ENCODE measurements around the gene TMEM248. TPM values are rescaled to one million over a fixed set of nuclear protein-coding genes. Genes with fewer than 3 reads are reported as not detected.
"Not testable (repeated sequence)": the region's sequence is repeated elsewhere in the genome, so short reads cannot be mapped to it uniquely, and the experiment has no call there.

TMEM248 gene
- polyA plus RNA-seq, 1 donor from 2014 or later, result 121 TPM

DNA sequence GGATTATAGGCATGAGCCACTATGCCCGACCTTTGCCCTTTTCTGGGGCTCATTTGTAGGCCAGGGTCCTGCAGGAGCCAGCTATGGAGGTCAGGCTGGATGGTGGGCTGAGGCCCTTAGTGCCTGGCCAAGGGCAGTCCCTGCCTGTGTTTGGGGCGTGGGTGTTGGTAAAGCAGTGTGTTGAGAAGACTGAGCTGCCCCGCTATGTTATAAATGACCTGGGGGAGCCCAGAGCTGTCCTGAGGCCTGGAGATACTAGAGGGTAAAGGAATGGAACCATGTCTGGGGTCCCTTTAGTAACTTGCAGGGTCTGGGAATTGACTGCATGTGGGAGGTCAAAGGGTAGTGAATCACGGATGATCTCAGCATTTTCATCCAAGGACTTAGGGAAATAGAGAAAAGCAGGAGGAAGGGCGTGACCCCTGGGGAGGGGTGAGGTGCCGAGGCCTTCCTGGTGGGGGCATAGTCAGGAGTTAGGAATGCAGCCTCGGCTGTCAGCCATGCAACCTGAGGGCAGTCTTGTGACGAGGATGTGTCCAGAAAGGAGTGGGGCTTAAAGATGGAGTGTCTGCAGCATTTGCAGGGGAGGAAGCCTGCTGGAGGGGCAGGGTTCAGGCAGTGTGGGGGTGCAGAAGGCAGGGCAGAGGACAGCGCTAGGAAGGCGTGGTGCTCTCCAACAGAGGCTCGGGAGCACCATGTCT, 31.5 kb downstream of the TMEM248 start:
- Mint-ChIP-seq H3K36me3 (no peaks in the 10 kb centered on the region), H3K27ac (peak overlapping the region; percentile 5 to 62 (median 53)), H3K4me3 (peak overlapping the region in 1 of 4 donors; percentile 43), H3K4me1 (peaks cover 11 to 14% (median 11%) of the 10 kb centered on the region in 3 donors), H3K9me3 (no peaks in the 10 kb centered on the region), H3K27me3 (no peaks in the 10 kb centered on the region)

DNA sequence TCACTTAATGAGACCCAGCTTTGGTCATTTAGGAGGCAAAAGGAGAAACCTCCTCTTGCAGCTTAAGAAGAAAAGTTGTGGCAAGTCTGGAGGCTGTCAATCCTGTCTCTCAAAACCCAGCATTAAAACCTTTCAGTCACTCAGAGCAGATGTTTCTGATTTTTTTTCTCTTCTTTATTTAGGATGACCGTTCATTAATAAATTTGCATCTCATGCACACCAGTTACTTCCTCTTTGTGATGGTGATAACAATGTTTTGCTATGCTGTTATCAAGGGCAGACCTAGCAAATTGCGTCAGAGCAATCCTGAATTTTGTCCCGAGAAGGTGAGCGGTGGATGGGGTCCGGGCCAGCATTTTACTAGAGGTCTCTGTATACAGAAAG, 32.0 kb downstream of the TMEM248 start:
- Mint-ChIP-seq H3K27me3 (no peaks in the 10 kb centered on the region), H3K4me1 (peaks cover 11 to 14% (median 11%) of the 10 kb centered on the region in 3 donors), H3K9me3 (no peaks in the 10 kb centered on the region), H3K27ac (peak overlapping the region; percentile 5 to 62 (median 53)), H3K4me3 (peak overlapping the region in 1 of 4 donors; percentile 43), H3K36me3 (no peaks in the 10 kb centered on the region)

DNA sequence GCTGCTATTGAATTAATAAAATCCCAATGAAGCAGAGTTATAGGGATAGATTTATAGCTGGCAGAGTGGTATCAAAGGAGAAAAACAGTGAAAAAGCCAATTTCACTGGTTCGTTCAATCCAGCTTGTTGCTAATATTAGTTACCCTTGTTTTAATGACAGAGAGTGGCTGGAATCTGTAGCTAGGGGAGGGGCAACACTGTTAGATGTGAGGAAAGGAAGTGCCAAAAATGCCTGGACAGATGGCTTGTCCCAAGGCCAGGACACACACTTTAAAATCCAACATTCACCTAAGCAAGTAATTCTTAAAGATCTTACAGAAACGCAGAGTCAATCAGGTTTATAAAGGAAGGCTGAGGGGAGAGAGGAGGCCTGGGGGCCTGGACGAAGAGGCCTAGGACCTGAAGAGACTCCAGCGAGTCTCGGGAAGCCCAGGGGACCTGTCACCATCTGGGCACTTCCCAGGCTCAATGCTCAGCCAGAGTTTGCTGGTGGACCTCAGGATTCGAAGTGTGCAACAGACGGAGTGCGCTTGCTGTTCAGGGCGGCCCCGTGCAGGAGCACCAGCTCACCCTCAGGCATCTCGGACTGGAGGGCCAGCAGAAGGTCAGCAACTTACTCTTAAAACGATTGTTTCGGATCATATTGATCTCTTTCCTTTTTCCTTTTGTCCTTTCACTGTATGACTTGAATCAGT, 36.7 kb downstream of the TMEM248 start:
- Mint-ChIP-seq H3K36me3 (peaks cover 3% of the 10 kb centered on the region), H3K4me3 (no peak overlapping the region), H3K27ac (no peak overlapping the region), H3K9me3 (no peaks in the 10 kb centered on the region), H3K4me1 (peaks cover 6 to 8% (median 6%) of the 10 kb centered on the region in 3 donors), H3K27me3 (no peaks in the 10 kb centered on the region)

DNA sequence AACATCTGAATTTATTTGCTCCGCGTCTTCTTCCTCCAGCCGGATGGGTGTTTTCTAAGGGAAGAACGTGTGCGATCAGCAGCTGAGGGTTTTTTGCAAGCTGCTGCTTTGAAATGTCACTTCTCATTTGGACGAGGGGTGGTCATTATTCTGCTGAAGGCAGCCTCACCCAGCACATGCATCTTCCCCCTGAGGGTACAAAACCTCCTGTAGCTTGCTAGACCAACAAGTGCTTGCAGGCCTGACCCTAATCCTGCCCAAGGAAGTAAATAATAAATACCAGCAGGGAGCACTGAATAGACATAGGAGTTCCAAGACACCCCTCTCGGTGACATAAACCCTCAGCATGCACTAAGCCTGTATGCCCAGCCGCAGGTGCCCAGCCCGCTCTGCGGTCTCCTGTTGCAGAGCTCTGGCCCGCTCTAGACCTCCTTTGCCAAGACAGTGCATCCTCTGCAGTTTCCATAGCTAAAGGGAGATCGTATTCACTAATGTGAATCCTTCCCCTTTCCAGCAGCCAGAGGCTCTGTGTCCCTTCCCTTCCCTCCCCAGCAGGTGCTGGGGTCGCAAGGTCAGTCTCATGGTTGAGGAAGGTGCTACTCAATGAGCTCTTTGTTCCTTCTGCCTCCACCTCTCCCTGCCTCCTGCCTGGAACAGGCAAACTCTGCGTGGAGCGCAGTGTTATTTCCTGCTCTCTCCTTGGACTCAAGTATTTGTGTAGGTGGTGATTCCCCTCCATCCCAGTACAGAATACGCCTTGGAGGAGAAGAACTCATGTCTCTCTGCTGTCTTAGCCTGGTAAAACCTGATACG, 37.7 kb downstream of the TMEM248 start:
- Mint-ChIP-seq H3K4me1 (no peaks in the 10 kb centered on the region), H3K36me3 (peaks cover 3% of the 10 kb centered on the region), H3K27ac (peak overlapping the region in 1 of 3 donors; percentile 86), H3K4me3 (peak overlapping the region in 1 of 4 donors; percentile 78), H3K27me3 (no peaks in the 10 kb centered on the region), H3K9me3 (no peaks in the 10 kb centered on the region)

DNA sequence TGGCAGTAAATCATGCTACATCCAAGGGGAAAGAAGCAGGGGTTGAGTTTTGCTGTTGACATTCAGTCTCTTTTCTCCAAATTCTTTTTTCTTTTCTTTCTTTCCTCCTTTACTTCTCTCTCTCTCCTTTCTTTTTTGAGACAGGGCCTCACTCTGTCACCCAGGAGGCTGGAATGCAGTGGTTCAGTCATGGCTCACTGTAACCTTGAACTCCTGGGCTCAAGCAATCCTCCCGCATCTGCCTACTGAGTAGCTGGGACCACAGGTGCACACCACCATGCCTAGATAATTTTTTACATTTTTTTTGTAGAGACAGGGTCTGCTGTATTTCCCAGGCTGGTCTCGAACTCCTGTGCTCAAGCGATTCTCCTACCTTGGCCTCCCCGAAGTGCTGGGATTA, 39.2 kb downstream of the TMEM248 start:
- Mint-ChIP-seq H3K27me3 (no peaks in the 10 kb centered on the region), H3K4me3 (no peak overlapping the region), H3K27ac (no peak overlapping the region), H3K4me1 (no peaks in the 10 kb centered on the region), H3K36me3 (peaks cover 3% of the 10 kb centered on the region), H3K9me3 (no peaks in the 10 kb centered on the region)

DNA sequence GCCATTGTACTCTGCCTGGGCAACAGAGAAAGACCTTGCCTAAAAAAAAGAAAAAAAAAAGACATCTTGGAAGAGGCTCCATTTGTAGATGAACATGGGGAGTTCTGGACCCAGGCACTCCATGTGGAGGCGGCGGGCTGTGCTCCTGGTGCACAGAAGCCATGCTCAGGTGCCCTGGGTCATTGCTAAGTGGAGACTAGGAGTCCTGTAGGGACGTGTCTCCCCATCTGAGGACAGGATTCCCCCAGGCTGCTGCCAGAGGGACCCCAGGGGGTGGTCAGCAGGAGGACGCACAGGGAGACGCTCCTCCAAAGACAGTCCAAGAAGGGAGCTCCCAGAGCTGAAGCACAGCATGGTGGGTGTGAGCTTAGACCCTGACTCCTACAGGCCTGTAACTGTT, 40.1 kb downstream of the TMEM248 start:
- Mint-ChIP-seq H3K4me3 (no peak overlapping the region), H3K4me1 (no peaks in the 10 kb centered on the region), H3K9me3 (no peaks in the 10 kb centered on the region)

DNA sequence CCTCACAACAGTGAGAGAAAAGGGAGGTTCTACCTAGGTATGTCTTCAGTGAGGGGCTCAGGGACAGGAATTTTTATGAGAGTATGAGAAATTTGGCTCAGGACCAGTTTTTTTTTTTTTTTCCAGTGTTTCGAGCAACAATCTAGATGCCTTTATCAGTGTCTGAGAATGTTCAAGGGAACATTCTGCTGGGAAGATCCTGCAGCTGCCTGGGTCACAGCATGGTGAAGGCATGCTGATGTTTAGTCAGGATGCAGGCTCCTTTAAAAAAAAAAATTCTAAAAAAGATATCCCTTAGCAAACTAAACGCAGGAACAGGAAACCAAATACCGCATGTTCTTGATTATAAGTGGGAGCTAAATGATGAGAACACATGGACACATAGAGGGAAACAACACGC, 43.4 kb downstream of the TMEM248 start:
- H3K9me3 Mint-ChIP-seq, result no peaks in the 10 kb centered on the region
- H3K4me1 Mint-ChIP-seq, result no peaks in the 10 kb centered on the region
- no peak overlapping the region for H3K4me3 Mint-ChIP-seq
- H3K36me3 Mint-ChIP-seq, result peaks cover 3% of the 10 kb centered on the region
- H3K27ac Mint-ChIP-seq, result no peak overlapping the region
- H3K27me3 Mint-ChIP-seq, result no peaks in the 10 kb centered on the region

More for the DNA sequence above, 40.1 kb downstream of the TMEM248 start:
- H3K27ac Mint-ChIP-seq, result no peak overlapping the region
- no peaks in the 10 kb centered on the region for H3K27me3 Mint-ChIP-seq
- peaks cover 3% of the 10 kb centered on the region for H3K36me3 Mint-ChIP-seq

DNA sequence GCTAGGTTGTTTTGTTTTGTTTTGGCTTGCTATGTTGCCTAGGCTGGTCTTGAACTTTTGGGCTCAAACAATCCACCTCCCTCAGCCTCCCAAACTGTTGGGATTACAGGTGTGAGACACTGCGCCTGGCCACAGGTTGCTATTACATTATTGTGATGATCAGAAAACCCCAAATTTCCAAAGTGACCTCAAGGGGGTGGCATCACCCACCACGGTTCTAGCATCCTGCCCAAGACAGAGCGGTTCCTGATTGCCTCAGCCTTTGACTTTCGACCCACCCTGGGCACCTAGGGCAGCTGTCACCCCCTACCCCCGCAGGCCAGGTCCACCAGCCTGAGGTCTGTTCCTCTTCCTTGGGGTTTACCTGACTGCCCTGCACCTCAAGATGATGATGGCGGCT, 46.0 kb downstream of the TMEM248 start:
- H3K27ac Mint-ChIP-seq, result no peak overlapping the region
- no peak overlapping the region for H3K4me3 Mint-ChIP-seq
- no peaks in the 10 kb centered on the region for H3K4me1 Mint-ChIP-seq
- no peaks in the 10 kb centered on the region for H3K27me3 Mint-ChIP-seq
- no peaks in the 10 kb centered on the region for H3K9me3 Mint-ChIP-seq
- no peaks in the 10 kb centered on the region for H3K36me3 Mint-ChIP-seq

DNA sequence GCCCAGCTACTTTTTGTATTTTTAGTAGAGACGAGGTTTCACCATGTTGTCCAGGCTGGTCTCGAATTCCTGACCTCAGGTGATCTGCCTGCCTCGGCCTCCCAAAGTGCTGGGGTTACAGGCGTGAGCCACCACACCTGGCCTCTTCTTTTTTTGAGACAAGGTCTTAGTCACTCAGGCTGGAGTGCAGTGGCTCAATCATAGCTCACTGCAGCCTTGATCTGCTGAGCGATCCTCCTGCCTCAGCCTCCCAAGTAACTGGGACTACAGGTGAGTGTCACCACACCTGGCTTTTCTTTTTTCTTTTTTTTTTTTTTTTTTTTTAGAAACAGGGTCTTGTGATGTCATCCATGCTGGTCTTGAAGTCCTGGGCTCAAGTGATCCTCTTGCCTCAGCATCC, 48.0 kb downstream of the TMEM248 start:
- H3K36me3 Mint-ChIP-seq, H3K4me3 Mint-ChIP-seq, H3K27ac Mint-ChIP-seq: not testable (repeated sequence)

DNA sequence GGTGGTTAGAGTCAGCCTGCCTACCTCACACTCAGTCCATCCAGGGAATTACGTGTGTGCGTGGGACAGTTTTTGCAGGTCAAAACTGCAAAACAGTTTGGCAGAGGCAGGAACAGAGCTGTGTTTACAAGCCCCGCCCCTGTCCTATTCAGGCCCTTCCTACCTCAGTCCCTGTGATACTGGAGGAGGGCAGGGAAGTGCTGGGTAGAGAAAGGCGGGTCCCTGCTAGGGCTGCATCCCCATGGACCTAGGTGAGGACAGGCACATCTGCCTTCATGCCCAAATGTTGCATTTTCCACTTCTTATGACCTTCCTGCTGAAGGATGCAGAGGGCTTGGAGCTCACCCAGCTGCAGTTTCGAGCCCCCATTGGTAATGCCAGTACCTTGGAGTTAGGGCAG, 49.3 kb downstream of the TMEM248 start:
- Mint-ChIP-seq H3K9me3 (no peaks in the 10 kb centered on the region), H3K27me3 (no peaks in the 10 kb centered on the region), H3K4me3 (peak overlapping the region in 1 of 4 donors; percentile 23), H3K27ac (no peak overlapping the region), H3K36me3 (peaks cover 2% of the 10 kb centered on the region), H3K4me1 (no peaks in the 10 kb centered on the region)

More for the DNA sequence above, 48.0 kb downstream of the TMEM248 start:
- H3K27me3 Mint-ChIP-seq, H3K4me1 Mint-ChIP-seq, H3K9me3 Mint-ChIP-seq: not testable (repeated sequence)

DNA sequence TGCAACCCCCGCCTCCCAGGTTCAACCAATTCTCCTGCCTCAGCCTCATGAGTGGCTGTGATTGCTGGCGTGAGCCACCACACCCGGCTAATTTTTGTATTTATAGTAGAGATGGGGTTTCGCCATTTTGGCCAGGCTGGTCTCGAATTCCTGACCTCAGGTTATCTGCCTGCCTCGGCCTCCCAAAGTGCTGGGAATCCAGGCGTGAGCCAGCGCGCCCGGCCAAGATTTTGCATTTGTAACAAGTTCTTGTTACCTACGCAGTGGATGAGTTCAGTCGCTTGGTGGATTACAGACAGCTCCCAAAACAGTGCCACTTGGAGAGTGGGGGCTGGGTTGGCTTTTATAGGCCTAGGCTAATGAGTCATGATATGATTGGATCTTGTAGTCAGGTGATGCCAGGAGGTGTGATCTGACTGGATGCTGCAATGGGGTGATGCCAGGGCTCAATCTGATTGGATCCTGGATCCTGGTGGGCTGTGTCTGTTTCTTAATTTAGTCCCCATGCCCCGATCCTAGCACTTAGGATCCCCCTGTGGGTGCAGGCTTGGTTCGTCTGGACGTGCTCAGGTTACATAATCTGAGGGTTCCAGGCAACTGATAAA, 54.1 kb downstream of the TMEM248 start:
- H3K36me3 Mint-ChIP-seq, result peaks cover 3% of the 10 kb centered on the region
- no peaks in the 10 kb centered on the region for H3K4me1 Mint-ChIP-seq
- peak overlapping the region in 1 of 4 donors; percentile 22 for H3K4me3 Mint-ChIP-seq
- H3K27ac Mint-ChIP-seq, result no peak overlapping the region
- H3K27me3 Mint-ChIP-seq, result no peaks in the 10 kb centered on the region
- peaks cover 4 to 5% (median 5%) of the 10 kb centered on the region in 3 donors for H3K9me3 Mint-ChIP-seq

DNA sequence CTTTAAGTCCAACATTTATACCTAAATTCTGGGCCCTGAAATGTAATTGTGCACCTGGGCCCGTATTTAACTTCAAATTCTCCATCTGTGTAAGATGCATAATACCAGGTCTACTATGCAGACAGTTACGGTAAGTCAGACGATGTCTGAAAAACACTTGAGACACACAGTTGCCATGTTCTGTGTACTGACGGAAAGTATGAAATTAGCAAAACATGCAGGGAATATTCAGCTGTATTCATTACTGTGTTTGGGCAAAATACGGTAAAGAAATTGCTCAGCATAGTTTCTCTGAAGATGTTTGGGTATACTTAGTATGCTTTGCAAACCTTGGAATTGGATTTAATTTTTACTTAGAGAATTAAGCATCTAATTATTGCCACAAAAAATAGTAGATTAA, 57.3 kb downstream of the TMEM248 start:
- H3K4me1 Mint-ChIP-seq, H3K27me3 Mint-ChIP-seq, H3K36me3 Mint-ChIP-seq, H3K27ac Mint-ChIP-seq, H3K4me3 Mint-ChIP-seq: not testable (repeated sequence)
- H3K9me3 Mint-ChIP-seq, result peaks cover 4 to 14% (median 9%) of the 10 kb centered on the region in 3 donors

DNA sequence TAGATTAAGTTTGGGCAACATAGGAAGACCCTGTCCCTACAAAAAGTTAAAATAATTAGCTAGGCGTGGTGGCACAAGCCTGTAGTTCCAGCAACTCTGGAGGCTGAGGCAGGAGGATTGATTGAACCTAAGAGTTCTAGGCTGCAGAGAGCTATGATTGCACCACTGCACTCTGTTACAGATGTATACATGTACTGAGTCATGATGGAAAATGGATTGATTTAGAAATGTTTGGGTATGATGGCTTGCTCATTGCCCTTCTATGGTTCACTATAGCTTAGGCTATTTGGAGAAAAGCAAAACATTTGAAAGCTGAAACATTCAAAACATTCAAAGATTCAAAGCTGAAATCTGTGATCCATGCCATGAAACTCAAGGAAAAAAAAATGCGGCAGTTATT, 58.0 kb downstream of the TMEM248 start:
- H3K36me3 Mint-ChIP-seq, H3K4me1 Mint-ChIP-seq, H3K27me3 Mint-ChIP-seq, H3K4me3 Mint-ChIP-seq: not testable (repeated sequence)
- H3K9me3 Mint-ChIP-seq, result peaks cover 4 to 14% (median 9%) of the 10 kb centered on the region in 3 donors
- H3K27ac Mint-ChIP-seq, result peak overlapping the region in 1 of 3 donors; percentile 57

DNA sequence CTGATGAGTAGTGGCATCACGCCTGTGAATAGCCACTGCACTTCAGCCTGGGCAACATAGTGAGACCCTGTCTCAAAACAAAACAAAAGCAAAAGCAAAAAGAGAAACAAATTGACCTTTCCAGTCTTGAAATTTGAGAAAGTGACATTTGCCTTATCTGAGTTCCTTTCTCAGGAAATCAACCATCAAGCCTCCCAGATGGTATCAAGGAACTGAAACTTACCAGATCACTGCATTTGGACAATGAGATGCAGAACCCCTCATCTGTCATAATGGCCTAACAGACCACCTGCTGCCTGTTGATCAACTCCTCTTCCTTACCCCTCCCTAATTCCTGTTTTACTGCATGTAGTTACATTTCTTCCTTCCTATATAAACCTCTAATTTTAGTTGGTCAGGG, 59.3 kb downstream of the TMEM248 start:
- H3K4me1 Mint-ChIP-seq, H3K27me3 Mint-ChIP-seq, H3K36me3 Mint-ChIP-seq: not testable (repeated sequence)
- peak overlapping the region in 2 of 3 donors; percentile 51 to 73 for H3K27ac Mint-ChIP-seq
- peaks cover 4 to 14% (median 9%) of the 10 kb centered on the region in 3 donors for H3K9me3 Mint-ChIP-seq
- H3K4me3 Mint-ChIP-seq, result peak overlapping the region in 1 of 4 donors; percentile 37

DNA sequence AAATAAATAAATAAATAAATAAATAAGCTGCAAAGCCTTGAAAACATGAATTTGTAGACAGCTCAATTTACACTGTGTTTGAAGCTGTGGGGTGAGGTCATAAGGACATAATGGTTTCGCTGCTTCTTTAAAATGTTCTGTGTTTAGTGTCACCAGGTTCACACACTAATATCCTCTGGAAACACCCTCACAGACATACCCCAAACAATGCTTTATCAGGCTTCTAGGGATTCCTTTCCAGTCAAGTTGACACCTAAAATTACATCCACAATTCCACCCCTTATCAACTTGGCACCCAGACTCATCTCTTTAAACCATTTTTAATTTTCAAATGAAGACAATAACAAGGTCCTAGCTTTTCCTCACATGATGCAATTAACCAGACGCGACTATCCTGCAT, 68.5 kb downstream of the TMEM248 start:
- not testable (repeated sequence) for H3K9me3 Mint-ChIP-seq, H3K27me3 Mint-ChIP-seq, H3K27ac Mint-ChIP-seq, H3K4me1 Mint-ChIP-seq, H3K4me3 Mint-ChIP-seq, H3K36me3 Mint-ChIP-seq

All from IgD-negative memory B cell (primary cell).